ENCODE results near the gene AAK1.

AAK1 gene

GRCh38 chr2:69641471-69641870, 2.1 kb downstream of the AAK1 start:
- Histone ChIP-seq H3K9me3 (replicated peaks in 1 of 2; ENCODE audit: control insufficient read depth in 2 of 2, insufficient read depth in 1 of 2, low read depth in 1 of 2, low read length in 2 of 2) (no peaks in the 10 kb centered on the region), H3K4me1 (ENCODE audit: control insufficient read depth in 2 of 2, insufficient read depth in 1 of 2, low read depth in 1 of 2, low read length in 2 of 2) (peaks cover 14 to 16% of the 10 kb centered on the region in 2 donors), H3K4ac (ENCODE audit: low read length) (no peak overlapping the region), H3K79me1 (ENCODE audit: low read depth, low read length) (peaks cover 4% of the 10 kb centered on the region), H2BK12ac (ENCODE audit: low read length) (no peak overlapping the region), H4K8ac (ENCODE audit: low read depth, low read length) (no peak overlapping the region), H3K27ac (replicated peaks; ENCODE audit: low read length) (no peak overlapping the region), H3K14ac (ENCODE audit: low read length) (no peak overlapping the region), H2BK5ac (ENCODE audit: low read length) (no peak overlapping the region), H3K4me3 (ENCODE audit: low read length in 2 of 2) (peak overlapping the region in 1 of 2 donors; percentile 98), H2AK5ac (ENCODE audit: low read depth, low read length) (no peak overlapping the region), H3K27me3 (ENCODE audit: control insufficient read depth in 3 of 3, insufficient read depth in 3 of 3, low read depth in 1 of 3, low read length in 3 of 3) (no peaks in the 10 kb centered on the region), H2AFZ (ENCODE audit: low read length) (no peak overlapping the region), H3K36me3 (replicated peaks in 1 of 2; ENCODE audit: control insufficient read depth in 2 of 2, insufficient read depth in 2 of 2, low read length in 2 of 2) (peaks cover 3 to 19% of the 10 kb centered on the region in 2 donors), H2BK15ac (ENCODE audit: low read length) (no peak overlapping the region), H4K91ac (ENCODE audit: low read depth, low read length, poor library complexity) (no peak overlapping the region), H2BK120ac (ENCODE audit: low read depth, low read length) (no peak overlapping the region), H3K9ac (ENCODE audit: low read depth, low read length, poor library complexity) (no peak overlapping the region), H3K23ac (ENCODE audit: low read depth, low read length, poor library complexity) (no peak overlapping the region), H3K18ac (ENCODE audit: low read length) (no peak overlapping the region), H3K4me2 (ENCODE audit: insufficient read depth, low read length, poor library complexity, severe bottlenecking) (peak overlapping the region; percentile 27)
- no CpG with 5 or more reads among the region's 3 CpGs for WGBS, 2 donors (ENCODE audit: extremely low coverage in 2 of 2, insufficient read length in 2 of 2, insufficient replicate concordance in 1 of 2)
- DNase-seq (ENCODE audit: low spot score) = no peak

- H2AK5ac ChIP-seq (ENCODE audit: low read depth, low read length) = no peak overlapping the region
- no peak overlapping the region for H2BK5ac ChIP-seq (ENCODE audit: low read length)
- H2BK12ac ChIP-seq (ENCODE audit: low read length) = no peak overlapping the region
- peaks cover 9 to 10% of the 10 kb centered on the region in 2 donors for H3K4me1 ChIP-seq (ENCODE audit: control insufficient read depth in 2 of 2, insufficient read depth in 1 of 2, low read depth in 1 of 2, low read length in 2 of 2)
- peaks cover 4% of the 10 kb centered on the region for H3K79me1 ChIP-seq (ENCODE audit: low read depth, low read length)
- H3K23ac ChIP-seq (ENCODE audit: low read depth, low read length, poor library complexity) = no peak overlapping the region
- no peak overlapping the region for H2BK15ac ChIP-seq (ENCODE audit: low read length)
- H3K18ac ChIP-seq (ENCODE audit: low read length) = no peak overlapping the region
- no peak overlapping the region for H2BK120ac ChIP-seq (ENCODE audit: low read depth, low read length)
- no peak overlapping the region for H4K8ac ChIP-seq (ENCODE audit: low read depth, low read length)
- H3K36me3 ChIP-seq (replicated peaks in 1 of 2; ENCODE audit: control insufficient read depth in 2 of 2, insufficient read depth in 2 of 2, low read length in 2 of 2) = peaks cover 3 to 19% of the 10 kb centered on the region in 2 donors
- H3K27ac ChIP-seq (replicated peaks; ENCODE audit: low read length) = no peak overlapping the region
- H3K27me3 ChIP-seq (ENCODE audit: control insufficient read depth in 3 of 3, insufficient read depth in 3 of 3, low read depth in 1 of 3, low read length in 3 of 3) = no peaks in the 10 kb centered on the region
- H3K4ac ChIP-seq (ENCODE audit: low read length) = no peak overlapping the region
- no peak overlapping the region for H3K14ac ChIP-seq (ENCODE audit: low read length)
- no peak overlapping the region for H3K4me2 ChIP-seq (ENCODE audit: insufficient read depth, low read length, poor library complexity, severe bottlenecking)
- H3K9me3 ChIP-seq (replicated peaks in 1 of 2; ENCODE audit: control insufficient read depth in 2 of 2, insufficient read depth in 1 of 2, low read depth in 1 of 2, low read length in 2 of 2) = no peaks in the 10 kb centered on the region
- no peak overlapping the region for H3K4me3 ChIP-seq (ENCODE audit: low read length in 2 of 2)
- no CpG with 5 or more reads among the region's 2 CpGs for WGBS, 2 donors (ENCODE audit: extremely low coverage in 2 of 2, insufficient read length in 2 of 2, insufficient replicate concordance in 1 of 2)
- H4K91ac ChIP-seq (ENCODE audit: low read depth, low read length, poor library complexity) = no peak overlapping the region
- H3K9ac ChIP-seq (ENCODE audit: low read depth, low read length, poor library complexity) = no peak overlapping the region
- DNase-seq (ENCODE audit: low spot score) = no peak
- H2AFZ ChIP-seq (ENCODE audit: low read length) = no peak overlapping the region
These were observed 4.3 kb downstream of the AAK1 start for GRCh38 chr2:69639266-69639665.

- H3K18ac ChIP-seq (ENCODE audit: low read length) = no peak overlapping the region
- no peak overlapping the region for H3K23ac ChIP-seq (ENCODE audit: low read depth, low read length, poor library complexity)
- H3K9me3 ChIP-seq (replicated peaks in 1 of 2; ENCODE audit: control insufficient read depth in 2 of 2, insufficient read depth in 1 of 2, low read depth in 1 of 2, low read length in 2 of 2) = no peaks in the 10 kb centered on the region
- no peak overlapping the region for H3K4me3 ChIP-seq (ENCODE audit: low read length in 2 of 2)
- H3K79me1 ChIP-seq (ENCODE audit: low read depth, low read length) = peaks cover 4% of the 10 kb centered on the region
- H3K4me1 ChIP-seq (ENCODE audit: control insufficient read depth in 2 of 2, insufficient read depth in 1 of 2, low read depth in 1 of 2, low read length in 2 of 2) = peaks cover 9 to 10% of the 10 kb centered on the region in 2 donors
- H4K91ac ChIP-seq (ENCODE audit: low read depth, low read length, poor library complexity) = no peak overlapping the region
- no peak for DNase-seq (ENCODE audit: low spot score)
- H3K9ac ChIP-seq (ENCODE audit: low read depth, low read length, poor library complexity) = no peak overlapping the region
- H2BK12ac ChIP-seq (ENCODE audit: low read length) = no peak overlapping the region
- H4K8ac ChIP-seq (ENCODE audit: low read depth, low read length) = no peak overlapping the region
- no peak overlapping the region for H3K4ac ChIP-seq (ENCODE audit: low read length)
- no peak overlapping the region for H3K14ac ChIP-seq (ENCODE audit: low read length)
- H2BK15ac ChIP-seq (ENCODE audit: low read length) = no peak overlapping the region
- H2BK5ac ChIP-seq (ENCODE audit: low read length) = no peak overlapping the region
- peaks cover 3 to 19% of the 10 kb centered on the region in 2 donors for H3K36me3 ChIP-seq (replicated peaks in 1 of 2; ENCODE audit: control insufficient read depth in 2 of 2, insufficient read depth in 2 of 2, low read length in 2 of 2)
- no peak overlapping the region for H3K27ac ChIP-seq (replicated peaks; ENCODE audit: low read length)
- no peak overlapping the region for H2AK5ac ChIP-seq (ENCODE audit: low read depth, low read length)
- no peaks in the 10 kb centered on the region for H3K27me3 ChIP-seq (ENCODE audit: control insufficient read depth in 3 of 3, insufficient read depth in 3 of 3, low read depth in 1 of 3, low read length in 3 of 3)
- WGBS, 2 donors (ENCODE audit: extremely low coverage in 2 of 2, insufficient read length in 2 of 2, insufficient replicate concordance in 1 of 2) = no CpG with 5 or more reads among the region's 3 CpGs
- H3K4me2 ChIP-seq (ENCODE audit: insufficient read depth, low read length, poor library complexity, severe bottlenecking) = no peak overlapping the region
- no peak overlapping the region for H2BK120ac ChIP-seq (ENCODE audit: low read depth, low read length)
- H2AFZ ChIP-seq (ENCODE audit: low read length) = no peak overlapping the region
These were observed 4.9 kb downstream of the AAK1 start for GRCh38 chr2:69638630-69639029.

GRCh38 chr2:69637923-69638322, 5.6 kb downstream of the AAK1 start:
- Histone ChIP-seq H3K18ac (ENCODE audit: low read length) (no peak overlapping the region), H2AK5ac (ENCODE audit: low read depth, low read length) (no peak overlapping the region), H4K8ac (ENCODE audit: low read depth, low read length) (no peak overlapping the region), H2BK120ac (ENCODE audit: low read depth, low read length) (no peak overlapping the region), H3K9ac (ENCODE audit: low read depth, low read length, poor library complexity) (no peak overlapping the region), H2BK5ac (ENCODE audit: low read length) (no peak overlapping the region), H3K27ac (replicated peaks; ENCODE audit: low read length) (no peak overlapping the region), H3K79me1 (ENCODE audit: low read depth, low read length) (peaks cover 4% of the 10 kb centered on the region), H3K4me2 (ENCODE audit: insufficient read depth, low read length, poor library complexity, severe bottlenecking) (no peak overlapping the region), H3K14ac (ENCODE audit: low read length) (no peak overlapping the region), H2BK15ac (ENCODE audit: low read length) (no peak overlapping the region), H3K4me3 (ENCODE audit: low read length in 2 of 2) (no peak overlapping the region), H3K4ac (ENCODE audit: low read length) (no peak overlapping the region), H3K27me3 (ENCODE audit: control insufficient read depth in 3 of 3, insufficient read depth in 3 of 3, low read depth in 1 of 3, low read length in 3 of 3) (no peaks in the 10 kb centered on the region), H3K4me1 (ENCODE audit: control insufficient read depth in 2 of 2, insufficient read depth in 1 of 2, low read depth in 1 of 2, low read length in 2 of 2) (peaks cover 9 to 10% of the 10 kb centered on the region in 2 donors), H3K36me3 (replicated peaks in 1 of 2; ENCODE audit: control insufficient read depth in 2 of 2, insufficient read depth in 2 of 2, low read length in 2 of 2) (peaks cover 3 to 19% of the 10 kb centered on the region in 2 donors), H4K91ac (ENCODE audit: low read depth, low read length, poor library complexity) (no peak overlapping the region), H3K9me3 (replicated peaks in 1 of 2; ENCODE audit: control insufficient read depth in 2 of 2, insufficient read depth in 1 of 2, low read depth in 1 of 2, low read length in 2 of 2) (no peaks in the 10 kb centered on the region), H2BK12ac (ENCODE audit: low read length) (no peak overlapping the region), H2AFZ (ENCODE audit: low read length) (no peak overlapping the region), H3K23ac (ENCODE audit: low read depth, low read length, poor library complexity) (no peak overlapping the region)
- WGBS, 2 donors (ENCODE audit: extremely low coverage in 2 of 2, insufficient read length in 2 of 2, insufficient replicate concordance in 1 of 2) = no CpG with 5 or more reads among the region's 3 CpGs
- DNase-seq (ENCODE audit: low spot score) = no peak

Measured in neuronal stem cell (in vitro differentiated cells).